HG02763 (cell line): ENCODE results near the gene ERBB4.

ENCODE experiments used
- ATAC-seq: cut with Tn5 transposase; IDR thresholded peaks from one replicate; pipeline ENCODE4 v1.9.1; 2021; ENCODE audit warnings: mild to moderate bottlenecking, moderate library complexity; ENCODE audit not compliant: unreplicated experiment

The ERBB4 gene

DNA sequence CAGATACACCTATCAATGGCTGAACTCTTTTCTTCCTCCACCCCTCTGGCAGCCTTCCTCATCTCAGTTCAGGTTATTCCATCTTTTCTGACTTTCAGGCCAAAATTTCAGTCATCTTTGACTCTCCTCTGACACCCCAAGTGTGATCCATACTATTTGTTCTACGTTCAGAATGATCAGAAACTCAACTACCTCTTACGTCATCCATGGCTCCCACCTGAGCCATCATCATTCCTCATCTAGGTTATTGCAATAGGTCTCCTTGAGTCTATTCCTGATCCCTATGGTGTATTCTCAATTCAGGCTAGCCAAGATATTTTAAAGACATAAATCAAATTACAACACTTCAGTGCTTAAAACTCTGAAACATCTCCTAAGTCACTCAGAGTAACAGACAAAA lies 589.7 kb downstream of the ERBB4 start:
- no peak for ATAC-seq

DNA sequence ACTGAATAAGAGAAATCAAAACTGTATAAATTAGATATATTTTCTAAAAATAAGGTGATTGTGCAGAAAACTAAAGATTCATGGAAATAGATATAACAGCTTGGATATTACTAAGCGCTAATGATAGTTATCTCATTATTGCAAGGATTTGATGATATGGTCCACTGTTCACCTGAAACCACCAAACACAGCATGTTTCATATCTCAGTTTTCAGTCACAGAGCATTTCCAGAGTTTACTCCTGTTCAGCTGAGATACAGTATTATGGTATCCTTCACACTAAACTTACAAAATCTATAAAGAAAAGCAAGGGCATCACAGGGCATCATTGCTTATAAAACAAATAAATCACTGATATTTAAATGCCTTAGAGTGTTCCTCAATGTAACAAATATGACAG lies 591.6 kb downstream of the ERBB4 start:
- ATAC-seq, result no peak

GRCh38 chr2:211944572-211944971 lies 594.0 kb downstream of the ERBB4 start:
- no peak for ATAC-seq

- ATAC-seq, result no peak
Measured at GRCh38 chr2:211942153-211942552, 596.4 kb downstream of the ERBB4 start.

DNA sequence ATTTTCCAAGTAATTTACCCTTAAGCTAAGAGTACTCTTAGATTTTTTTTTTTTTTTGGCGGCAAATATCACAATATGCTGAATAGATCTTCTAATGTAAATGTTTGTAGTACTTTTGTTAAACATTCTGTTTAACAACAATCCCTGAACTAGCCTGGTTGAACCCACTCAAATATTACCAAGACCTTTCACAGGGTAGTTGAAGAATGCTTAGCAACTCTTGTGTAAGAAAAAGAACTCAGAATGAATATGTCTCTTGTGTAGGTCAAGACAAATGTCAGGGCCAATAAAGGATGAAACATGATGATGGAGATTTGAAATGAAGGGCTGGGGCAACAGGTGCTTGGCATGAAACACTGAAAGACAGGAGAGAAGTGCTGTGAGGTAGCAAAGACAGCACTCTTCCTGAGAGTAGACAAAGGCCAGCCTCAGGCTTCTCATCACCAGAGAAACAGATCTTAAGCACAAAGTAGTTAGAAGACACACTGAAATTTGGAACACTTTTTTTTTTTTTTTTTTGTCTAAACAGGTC lies 597.3 kb downstream of the ERBB4 start:
- no peak for ATAC-seq

DNA sequence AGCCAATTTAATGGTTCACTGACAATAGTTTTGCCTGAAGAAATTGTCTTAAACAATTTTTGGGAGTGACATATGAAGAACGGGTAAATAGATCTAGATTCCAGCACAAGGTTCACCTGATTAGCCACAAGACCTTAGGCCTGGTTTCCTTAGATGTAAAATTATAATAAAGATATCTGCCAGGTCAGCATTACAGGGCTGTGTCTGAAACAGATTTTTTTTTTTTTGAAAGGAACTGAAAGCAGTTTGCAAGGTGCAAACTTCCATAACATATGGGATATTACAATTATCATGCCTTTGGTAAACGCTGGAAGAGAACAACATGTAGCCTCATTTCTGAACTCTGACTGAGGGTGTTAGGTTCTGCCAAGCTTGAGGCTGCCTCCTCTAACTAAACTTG lies 599.4 kb downstream of the ERBB4 start:
- ATAC-seq, result no peak

- ATAC-seq, result no peak
Measured at GRCh38 chr2:211934811-211935210, 603.8 kb downstream of the ERBB4 start.

DNA sequence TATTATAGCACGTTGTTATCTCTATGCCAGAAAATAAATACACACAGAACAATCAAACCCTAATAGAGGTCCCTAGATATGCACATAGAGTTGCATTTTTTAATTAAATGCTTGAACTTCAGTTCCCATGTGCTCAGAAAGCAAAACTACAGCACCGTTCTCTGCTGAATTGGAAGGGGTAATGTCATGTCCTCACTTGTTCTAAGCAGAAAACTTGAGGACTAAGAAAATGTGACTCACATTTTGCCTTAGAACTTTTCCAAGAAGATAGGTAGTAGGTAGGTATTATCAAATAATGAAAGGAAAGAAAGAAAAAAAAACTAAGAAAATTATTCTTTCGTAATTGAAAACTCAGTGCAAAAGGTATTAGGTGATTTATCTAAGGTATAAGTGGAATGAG lies 607.3 kb downstream of the ERBB4 start:
- no peak for ATAC-seq

DNA sequence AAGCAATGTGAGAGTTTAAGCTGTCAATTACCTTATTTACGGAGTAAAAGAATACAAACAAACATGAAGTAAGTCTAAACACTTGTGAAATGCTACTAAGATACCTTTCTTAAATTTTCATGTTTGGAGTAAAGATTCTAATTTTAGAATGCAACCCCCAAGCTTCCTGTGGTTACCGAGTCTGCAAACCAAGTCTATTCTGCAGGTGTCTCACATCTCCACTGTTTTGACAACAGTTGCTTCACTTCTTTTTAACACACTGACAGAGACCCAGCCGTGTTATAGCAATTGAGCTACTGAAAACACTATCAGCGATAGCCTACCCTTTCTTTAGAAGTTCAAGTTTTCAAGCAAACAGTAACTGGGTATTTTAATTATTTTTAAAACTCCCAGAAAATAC lies 608.3 kb downstream of the ERBB4 start:
- ATAC-seq, result peak; percentile 81

GRCh38 chr2:211928201-211928600 lies 610.4 kb downstream of the ERBB4 start:
- no peak for ATAC-seq

DNA sequence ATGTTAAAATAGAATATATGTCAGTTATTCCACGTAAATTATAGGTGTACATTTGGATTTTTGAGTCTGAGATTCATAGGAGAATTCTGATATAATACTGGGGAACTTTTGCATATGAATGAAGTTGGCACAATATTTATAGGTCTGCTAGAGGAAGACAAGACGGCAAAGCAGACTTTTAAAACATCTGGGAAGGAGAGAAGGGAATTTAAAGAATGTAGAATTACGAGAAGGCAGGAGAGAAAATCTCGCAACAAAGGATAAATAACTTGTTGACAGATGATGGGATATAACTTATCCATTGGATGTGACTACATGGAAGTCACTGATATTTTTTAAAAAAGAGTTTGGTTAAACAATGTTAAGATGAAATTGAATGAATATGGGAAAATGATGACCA lies 615.6 kb downstream of the ERBB4 start:
- ATAC-seq, result no peak

DNA sequence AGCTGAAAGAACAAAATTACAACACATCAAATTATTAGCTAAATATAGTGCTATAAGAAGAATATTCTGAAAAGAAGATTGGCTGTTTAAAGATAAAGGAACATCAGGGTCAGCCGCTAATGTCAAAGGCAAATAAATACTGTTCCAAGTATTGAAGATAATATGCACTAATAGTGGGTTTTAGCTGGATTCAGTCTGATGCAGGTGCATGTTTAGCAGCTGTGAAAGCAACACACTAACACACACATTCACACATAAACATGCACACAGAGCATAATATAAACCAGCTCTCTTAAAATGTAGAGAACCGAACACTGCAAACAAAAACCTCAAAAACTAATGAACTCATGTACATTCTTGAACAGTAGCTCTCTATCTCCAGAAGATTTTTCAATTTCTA lies 634.6 kb downstream of the ERBB4 start:
- ATAC-seq, result no peak

- ATAC-seq, result no peak
Measured at GRCh38 chr2:211901226-211901846, 637.3 kb downstream of the ERBB4 start.

DNA sequence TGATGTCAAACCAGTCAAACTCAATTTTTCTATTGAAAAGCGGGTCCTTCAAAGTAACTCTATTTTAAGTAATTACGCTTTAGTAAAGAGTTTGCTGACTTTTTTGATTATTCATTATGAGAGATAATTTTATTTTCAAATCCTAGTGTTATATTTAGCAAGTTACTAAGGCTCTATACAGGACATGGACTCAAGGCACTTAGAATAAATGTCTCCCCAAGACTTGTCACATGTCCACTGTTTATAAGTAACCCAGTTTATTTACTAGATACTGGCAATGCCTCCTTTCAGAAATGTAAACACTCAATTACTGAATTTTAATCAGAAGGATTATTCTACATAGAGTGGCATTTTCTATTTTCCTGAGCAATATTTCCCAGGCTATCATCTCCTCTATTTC lies 638.1 kb downstream of the ERBB4 start:
- ATAC-seq, result no peak

DNA sequence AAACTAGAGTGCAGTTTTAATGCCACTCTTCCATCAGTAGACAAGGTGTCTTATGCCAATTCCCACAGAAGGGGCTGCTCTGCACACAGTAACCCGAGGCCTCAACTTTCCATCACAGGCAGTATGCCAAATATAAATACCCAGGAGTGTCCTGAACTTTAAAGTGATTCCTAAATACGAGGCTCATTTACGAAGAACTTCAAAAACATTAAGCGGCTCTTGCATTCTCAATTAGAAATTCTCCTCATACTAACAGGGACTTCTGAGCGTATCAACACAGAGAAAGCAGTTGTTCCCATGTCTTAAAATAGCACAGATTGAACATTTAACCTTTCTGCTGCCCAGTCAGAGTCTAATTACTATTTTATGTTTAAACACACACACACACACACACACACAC lies 638.6 kb downstream of the ERBB4 start:
- no peak for ATAC-seq

- no peak for ATAC-seq
Measured at GRCh38 chr2:211898702-211899101, 639.9 kb downstream of the ERBB4 start.

GRCh38 chr2:211881449-211881848 lies 657.2 kb downstream of the ERBB4 start:
- no peak for ATAC-seq

- ATAC-seq, result no peak
Measured at GRCh38 chr2:211879323-211879722, 659.3 kb downstream of the ERBB4 start.

DNA sequence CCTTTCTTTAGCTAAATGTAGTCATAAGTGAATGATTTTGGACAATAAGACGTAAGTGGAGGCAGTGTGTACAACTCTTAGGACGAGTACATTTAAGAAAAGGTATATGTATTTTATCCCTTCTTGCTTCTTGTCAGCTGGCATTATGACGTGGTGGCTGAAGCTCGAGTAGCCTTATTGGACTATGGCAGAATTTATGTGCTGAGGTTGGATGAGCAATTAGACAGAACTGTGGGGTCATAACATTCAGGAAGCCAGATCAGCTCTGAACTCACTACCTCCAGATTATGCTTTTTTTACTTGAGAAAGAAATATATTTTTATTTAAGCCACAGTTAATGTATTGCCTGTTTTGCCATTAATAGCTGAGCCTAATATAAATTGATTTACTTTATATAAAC lies 661.5 kb downstream of the ERBB4 start:
- no peak for ATAC-seq

DNA sequence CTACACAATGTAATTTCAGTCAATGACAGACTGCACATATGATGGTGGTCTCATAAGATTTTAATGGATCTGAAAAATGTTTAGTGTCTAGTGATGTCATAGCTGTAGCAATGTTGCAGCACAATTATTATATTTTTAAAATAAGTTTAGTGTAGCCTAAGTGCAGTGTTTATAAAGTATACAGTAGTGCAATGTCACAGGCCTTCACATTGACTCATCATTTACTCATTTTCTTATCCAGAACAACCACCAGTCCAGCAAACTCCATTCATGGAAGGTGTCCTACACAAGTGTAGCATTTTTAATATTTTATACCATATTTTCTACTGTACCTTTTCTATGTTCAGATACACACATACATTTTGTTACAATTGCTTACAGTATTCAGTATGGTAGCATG lies 663.1 kb downstream of the ERBB4 start:
- no peak for ATAC-seq

GRCh38 chr2:211868996-211869533 lies 669.5 kb downstream of the ERBB4 start:
- no peak for ATAC-seq

DNA sequence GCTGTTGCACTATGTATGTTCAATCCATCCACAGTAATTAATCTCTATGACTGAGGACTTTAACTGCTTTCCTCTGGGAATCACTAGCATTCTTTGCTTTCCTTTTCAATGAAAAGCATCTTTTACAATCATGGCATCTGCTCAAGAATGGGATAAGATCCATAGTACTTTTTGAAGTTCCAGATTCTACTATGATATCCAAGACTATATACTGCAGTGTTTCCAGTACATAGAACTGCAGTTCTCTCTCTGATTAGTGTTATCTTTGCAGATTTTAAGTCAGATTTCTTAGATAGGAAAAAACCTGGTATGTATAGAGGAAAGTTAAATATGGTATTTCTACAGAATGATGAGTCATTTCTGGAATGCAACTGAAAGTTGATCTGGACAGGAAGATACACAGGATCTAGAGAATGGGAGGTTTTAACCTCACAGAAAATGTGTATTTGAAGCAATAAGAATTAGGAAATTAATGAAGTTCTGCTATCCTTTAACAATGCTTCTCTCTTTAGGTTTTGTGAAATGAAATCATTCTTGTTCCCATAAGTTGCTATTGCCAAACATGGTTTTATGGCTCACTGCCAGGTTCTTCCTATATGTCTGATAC lies 670.7 kb downstream of the ERBB4 start:
- ATAC-seq, result peak; percentile 69

GRCh38 chr2:211864328-211864727 lies 674.3 kb downstream of the ERBB4 start:
- ATAC-seq, result no peak
